ENCODE measurements around the gene CHP1.
"Not testable (repeated sequence)": the region's sequence is repeated elsewhere in the genome, so short reads cannot be mapped to it uniquely, and the experiment has no call there.

The CHP1 gene

GRCh38 chr15:41230650-41231421 is at the start of gene CHP1, which contains the start of gene EXD1:
Gene CHP1, plus strand, starts transcription at chr15:41231268. Its CDS starts 115 bp downstream, at chr15:41231383.
Gene EXD1, minus strand, starts transcription at chr15:41230757. Its CDS starts 4,182 bp downstream, at chr15:41226575.
- DNase-seq, result peak; percentile 96

GRCh38 chr15:41182266-41182665 is 48.8 kb upstream of the CHP1 start:
- no peak for DNase-seq

GRCh38 chr15:41183581-41183980 is 47.5 kb upstream of the CHP1 start:
- no peak for DNase-seq

- no peak for DNase-seq
Measured at GRCh38 chr15:41194444-41194843, 36.6 kb upstream of the CHP1 start.

GRCh38 chr15:41199470-41199869 is 31.6 kb upstream of the CHP1 start:
- no peak for DNase-seq

GRCh38 chr15:41203395-41203794 is 27.7 kb upstream of the CHP1 start:
- no peak for DNase-seq

- DNase-seq, result no peak
Measured at GRCh38 chr15:41205315-41205714, 25.8 kb upstream of the CHP1 start.

- no peak for DNase-seq
Measured at GRCh38 chr15:41207687-41208448, 23.2 kb upstream of the CHP1 start.

GRCh38 chr15:41215708-41216107 is 15.4 kb upstream of the CHP1 start:
- no peak for DNase-seq

GRCh38 chr15:41218851-41219250 is 12.2 kb upstream of the CHP1 start:
- DNase-seq, result no peak

- DNase-seq, result no peak
Measured at GRCh38 chr15:41219381-41219780, 11.7 kb upstream of the CHP1 start.

- DNase-seq, result no peak
Measured at GRCh38 chr15:41230345-41230649, 771 bp upstream of the CHP1 start.

- no peak for DNase-seq
Measured at GRCh38 chr15:41231422-41232226, 556 bp downstream of the CHP1 start.

- no peak for DNase-seq
Measured at GRCh38 chr15:41233367-41233771, 2.3 kb downstream of the CHP1 start.

GRCh38 chr15:41235228-41235627 is 4.2 kb downstream of the CHP1 start:
- not testable (repeated sequence) for DNase-seq

GRCh38 chr15:41235929-41236328 is 4.9 kb downstream of the CHP1 start:
- no peak for DNase-seq

GRCh38 chr15:41238100-41238499 is 7.0 kb downstream of the CHP1 start:
- DNase-seq, result no peak

- DNase-seq, result no peak
Measured at GRCh38 chr15:41241221-41241964, 10.3 kb downstream of the CHP1 start.

- DNase-seq, result not testable (repeated sequence)
Measured at GRCh38 chr15:41250745-41251144, 19.7 kb downstream of the CHP1 start.

GRCh38 chr15:41251411-41251810 is 20.3 kb downstream of the CHP1 start:
- DNase-seq, result no peak

GRCh38 chr15:41254560-41254959 is 23.5 kb downstream of the CHP1 start:
- no peak for DNase-seq

GRCh38 chr15:41256103-41256502 is 25.0 kb downstream of the CHP1 start:
- no peak for DNase-seq

GRCh38 chr15:41256577-41257038 is 25.5 kb downstream of the CHP1 start:
- no peak for DNase-seq
